ENCODE results near the gene CYB561A3. TPM values are rescaled to one million over a fixed set of nuclear protein-coding genes. Genes with fewer than 3 reads are reported as not detected.
"Not testable (repeated sequence)": the region's sequence is repeated elsewhere in the genome, so short reads cannot be mapped to it uniquely, and the experiment has no call there.

Gene CYB561A3
- 10 to 100 TPM; 25.7 to 28.3 (median 27.9) TPM for polyA plus RNA-seq (ENCODE audit: insufficient read length in 3 of 3)
- long read RNA-seq, donor 1, transcript CYB561A3-201 (7 exons, 3,061 nt), result major isoform, 5 of 6 reads
- long read RNA-seq, donor 1, partial matches to known transcripts, result 0 of 6 reads
- long read RNA-seq, donor 1, other reads (novel, unspliced or antisense), result 0 of 6 reads
- long read RNA-seq, donor 2, partial matches to known transcripts, result 0 of 6 reads
- long read RNA-seq, donor 2, other reads (novel, unspliced or antisense), result 0 of 6 reads
- long read RNA-seq, donor 3, transcript CYB561A3-203 (7 exons, 1,803 nt), result major isoform, 5 of 8 reads
- long read RNA-seq, donor 3, partial matches to known transcripts, result 0 of 8 reads
- long read RNA-seq, donor 3, other reads (novel, unspliced or antisense), result 0 of 8 reads
- long read RNA-seq, donor 4, transcript CYB561A3-201 (7 exons, 3,061 nt), result major isoform, 5 of 7 reads
- long read RNA-seq, donor 4, partial matches to known transcripts, result 0 of 7 reads
- long read RNA-seq, donor 4, other reads (novel, unspliced or antisense), result 0 of 7 reads
- long read RNA-seq, donor 5, result 0 reads
- long read RNA-seq, donor 6, partial matches to known transcripts, result 0 of 3 reads
- long read RNA-seq, donor 6, other reads (novel, unspliced or antisense), result 0 of 3 reads
- long read RNA-seq, donor 7, transcript CYB561A3-201 (7 exons, 3,061 nt), result major isoform, 12 of 17 reads
- long read RNA-seq, donor 7, partial matches to known transcripts, result 0 of 17 reads
- long read RNA-seq, donor 7, other reads (novel, unspliced or antisense), result 0 of 17 reads
- long read RNA-seq, donor 8, transcript CYB561A3-201 (7 exons, 3,061 nt), result major isoform, 10 of 15 reads
- long read RNA-seq, donor 8, transcript CYB561A3-203 (7 exons, 1,803 nt), result minor isoform, 5 of 15 reads
- long read RNA-seq, donor 8, partial matches to known transcripts, result 0 of 15 reads
- long read RNA-seq, donor 8, other reads (novel, unspliced or antisense), result 0 of 15 reads
- long read RNA-seq, donor 9, partial matches to known transcripts, result 0 of 6 reads
- long read RNA-seq, donor 9, other reads (novel, unspliced or antisense), result 0 of 6 reads
- long read RNA-seq, donor 10, transcript CYB561A3-201 (7 exons, 3,061 nt), result major isoform, 7 of 9 reads
- long read RNA-seq, donor 10, partial matches to known transcripts, result 0 of 9 reads
- long read RNA-seq, donor 10, other reads (novel, unspliced or antisense), result 0 of 9 reads
- long read RNA-seq, donor 11, partial matches to known transcripts, result 7 of 12 reads
- long read RNA-seq, donor 11, other reads (novel, unspliced or antisense), result 0 of 12 reads
- long read RNA-seq, donor 12, partial matches to known transcripts, result 0 of 5 reads
- long read RNA-seq, donor 12, other reads (novel, unspliced or antisense), result 0 of 5 reads
- long read RNA-seq, donor 13, result 0 reads
- long read RNA-seq, donor 14, transcript CYB561A3-201 (7 exons, 3,061 nt), result major isoform, 7 of 9 reads
- long read RNA-seq, donor 14, partial matches to known transcripts, result 0 of 9 reads
- long read RNA-seq, donor 14, other reads (novel, unspliced or antisense), result 0 of 9 reads
- long read RNA-seq, donor 15, partial matches to known transcripts, result 0 of 2 reads
- long read RNA-seq, donor 15, other reads (novel, unspliced or antisense), result 0 of 2 reads
- long read RNA-seq, donor 16, transcript CYB561A3-201 (7 exons, 3,061 nt), result major isoform, 8 of 26 reads
- long read RNA-seq, donor 16, transcript CYB561A3-203 (7 exons, 1,803 nt), result minor isoform, 6 of 26 reads
- long read RNA-seq, donor 16, partial matches to known transcripts, result 10 of 26 reads
- long read RNA-seq, donor 16, other reads (novel, unspliced or antisense), result 0 of 26 reads

GRCh38 chr11:61361741-61362541 is at the start of gene CYB561A3, which contains the start of gene TMEM138:
Gene CYB561A3, minus strand, starts transcription at chr11:61361882. Its CDS starts 5,169 bp downstream, at chr11:61356713.
Gene TMEM138, plus strand, starts transcription at chr11:61362374. Its CDS starts 2,017 bp downstream, at chr11:61364391.
- peak; percentile 83 to 92 (median 89) for DNase-seq (ENCODE audit: extremely low read depth in 1 of 11, low read depth in 9 of 11, low spot score in 4 of 11)

- no peak for DNase-seq (ENCODE audit: extremely low read depth in 1 of 11, low read depth in 9 of 11, low spot score in 4 of 11)
These were observed 45.5 kb upstream of the CYB561A3 start for GRCh38 chr11:61406991-61407728.

- no peak for DNase-seq (ENCODE audit: extremely low read depth in 1 of 11, low read depth in 9 of 11, low spot score in 4 of 11)
These were observed 44.4 kb upstream of the CYB561A3 start for GRCh38 chr11:61406067-61406466.

- no peak for DNase-seq (ENCODE audit: extremely low read depth in 1 of 11, low read depth in 9 of 11, low spot score in 4 of 11)
These were observed 43.0 kb upstream of the CYB561A3 start for GRCh38 chr11:61404641-61405040.

- no peak for DNase-seq (ENCODE audit: extremely low read depth in 1 of 11, low read depth in 9 of 11, low spot score in 4 of 11)
These were observed 42.4 kb upstream of the CYB561A3 start for GRCh38 chr11:61404103-61404502.

- DNase-seq (ENCODE audit: extremely low read depth in 1 of 11, low read depth in 9 of 11, low spot score in 4 of 11), result no peak
These were observed 42.0 kb upstream of the CYB561A3 start for GRCh38 chr11:61403658-61404057.

GRCh38 chr11:61401573-61401972 is 39.9 kb upstream of the CYB561A3 start:
- DNase-seq (ENCODE audit: extremely low read depth in 1 of 11, low read depth in 9 of 11, low spot score in 4 of 11), result no peak

GRCh38 chr11:61401173-61401572 is 39.5 kb upstream of the CYB561A3 start:
- DNase-seq (ENCODE audit: extremely low read depth in 1 of 11, low read depth in 9 of 11, low spot score in 4 of 11), result no peak

- peak in 1 of 11 donors; percentile 8 for DNase-seq (ENCODE audit: extremely low read depth in 1 of 11, low read depth in 9 of 11, low spot score in 4 of 11)
These were observed 31.4 kb upstream of the CYB561A3 start for GRCh38 chr11:61392981-61393595.

- DNase-seq (ENCODE audit: extremely low read depth in 1 of 11, low read depth in 9 of 11, low spot score in 4 of 11), result no peak
These were observed 28.5 kb upstream of the CYB561A3 start for GRCh38 chr11:61390161-61390560.

GRCh38 chr11:61384271-61385242 is 22.9 kb upstream of the CYB561A3 start:
- DNase-seq (ENCODE audit: extremely low read depth in 1 of 11, low read depth in 9 of 11, low spot score in 4 of 11), result no peak

- not testable (repeated sequence) for DNase-seq (ENCODE audit: extremely low read depth in 1 of 11, low read depth in 9 of 11, low spot score in 4 of 11)
These were observed 22.2 kb upstream of the CYB561A3 start for GRCh38 chr11:61383859-61384258.

GRCh38 chr11:61380884-61381283 is 19.2 kb upstream of the CYB561A3 start:
- DNase-seq (ENCODE audit: extremely low read depth in 1 of 11, low read depth in 9 of 11, low spot score in 4 of 11), result no peak

- no peak for DNase-seq (ENCODE audit: extremely low read depth in 1 of 11, low read depth in 9 of 11, low spot score in 4 of 11)
These were observed 17.1 kb upstream of the CYB561A3 start for GRCh38 chr11:61378713-61379313.
